Measurements from ENCODE around the gene TCEAL6.
"Not testable (repeated sequence)": the region's sequence is repeated elsewhere in the genome, so short reads cannot be mapped to it uniquely, and the experiment has no call there.

TCEAL6 gene

DNA sequence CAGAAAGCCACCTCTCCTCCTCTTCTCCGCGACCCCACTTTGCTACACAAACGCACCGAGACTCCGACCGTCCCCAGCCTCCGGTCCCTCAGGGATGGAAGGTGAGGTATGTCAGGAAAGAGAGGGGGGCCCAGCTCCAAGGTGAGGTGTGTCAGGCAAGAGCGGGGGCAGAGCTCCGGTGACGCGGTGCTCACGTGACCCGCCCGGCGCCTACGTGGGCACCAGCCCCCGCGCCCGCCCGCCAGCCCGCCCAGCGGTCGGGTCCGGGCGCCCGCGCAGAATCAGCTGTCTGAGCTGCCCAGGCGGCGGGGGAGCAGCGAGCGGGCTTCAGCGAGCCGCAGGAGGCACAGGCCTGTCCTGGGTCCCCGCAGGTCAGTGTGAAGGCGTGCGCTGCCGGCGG lies 16.8 kb downstream of the TCEAL6 start, which contains the start of gene TCEAL2:
TSS of gene TCEAL2 (plus strand) at position 244 of the 400 bp plus-strand sequence. CDS start 1,152 bp downstream, outside the sequence.
- peak within 1 kb of the TSS; percentile 63 for H3K4me3 ChIP-seq (ENCODE audit: low read depth, low read length)
- H3K27me3 ChIP-seq (ENCODE audit: control insufficient read depth, insufficient read depth, low read length): peaks cover 27% of the 10 kb centered on the region

GRCh38 chrX:102125014-102125413 lies 17.3 kb downstream of the TCEAL6 start:
- H3K36me3 ChIP-seq (ENCODE audit: control insufficient read depth, insufficient read depth, low read length); H3K4me1 ChIP-seq (ENCODE audit: control insufficient read depth, insufficient read depth, low read length); H3K9me3 ChIP-seq (ENCODE audit: control insufficient read depth, insufficient read depth, low read length); H3K9ac ChIP-seq (ENCODE audit: low read depth, low read length): not testable (repeated sequence)
- Histone ChIP-seq H3K27me3 (ENCODE audit: control insufficient read depth, insufficient read depth, low read length) (peaks cover 27% of the 10 kb centered on the region), H3K4me3 (ENCODE audit: low read depth, low read length) (peak overlapping the region; percentile 63)

More for the DNA sequence above, 16.8 kb downstream of the TCEAL6 start, which contains the start of gene TCEAL2:
- H3K9ac ChIP-seq (ENCODE audit: low read depth, low read length); H3K9me3 ChIP-seq (ENCODE audit: control insufficient read depth, insufficient read depth, low read length); H3K36me3 ChIP-seq (ENCODE audit: control insufficient read depth, insufficient read depth, low read length); H3K4me1 ChIP-seq (ENCODE audit: control insufficient read depth, insufficient read depth, low read length): not testable (repeated sequence)

GRCh38 chrX:102115748-102116147 lies 26.5 kb downstream of the TCEAL6 start:
- Histone ChIP-seq H3K36me3 (ENCODE audit: control insufficient read depth, insufficient read depth, low read length) (no peaks in the 10 kb centered on the region), H3K4me3 (ENCODE audit: low read depth, low read length) (no peak overlapping the region), H3K4me1 (ENCODE audit: control insufficient read depth, insufficient read depth, low read length) (no peaks in the 10 kb centered on the region), H3K9me3 (ENCODE audit: control insufficient read depth, insufficient read depth, low read length) (no peaks in the 10 kb centered on the region), H3K9ac (ENCODE audit: low read depth, low read length) (no peak overlapping the region), H3K27me3 (ENCODE audit: control insufficient read depth, insufficient read depth, low read length) (no peaks in the 10 kb centered on the region)

- no peaks in the 10 kb centered on the region for H3K27me3 ChIP-seq (ENCODE audit: control insufficient read depth, insufficient read depth, low read length)
- no peaks in the 10 kb centered on the region for H3K36me3 ChIP-seq (ENCODE audit: control insufficient read depth, insufficient read depth, low read length)
- H3K9me3 ChIP-seq (ENCODE audit: control insufficient read depth, insufficient read depth, low read length): no peaks in the 10 kb centered on the region
- H3K4me3 ChIP-seq (ENCODE audit: low read depth, low read length): no peak overlapping the region
- no peaks in the 10 kb centered on the region for H3K4me1 ChIP-seq (ENCODE audit: control insufficient read depth, insufficient read depth, low read length)
- no peak overlapping the region for H3K9ac ChIP-seq (ENCODE audit: low read depth, low read length)
Measured at GRCh38 chrX:102113367-102113766, 28.9 kb downstream of the TCEAL6 start.
